Sciatic nerve (tissue), 2 donors: ENCODE data around the gene ITGA3. TPM values are rescaled to one million over a fixed set of nuclear protein-coding genes. Genes with fewer than 3 reads are reported as not detected.
A peak's percentile ranks its signal among the peaks of the same experiment; 100 is the strongest.

Source experiments
- ATAC-seq: fragments of 200-7000 bp; cut with Tn5 transposase; one replicate; pipeline ENCODE4 v1.9.1; 2020; ENCODE audit warnings: mild to moderate bottlenecking, moderate library complexity
- DNase-seq: peaks from one replicate; pipeline ENCODE4 v3.0.0-alpha.2; 2020; ENCODE audit warnings: low spot score
- intact Hi-C: fragments of 100-400 bp; cut with DNase I; formaldehyde crosslinking; loops from one replicate; pipeline ENCODE4 v1.14.2; 2022
- total RNA-seq: library from RNA; stranded (reverse); fragmentation: NEBNext Ultra II Directional; extraction: Animal tissue kit (Norgen Biotek cat#: 25700); gene quantifications from one replicate; pipeline ENCODE4 v1.2.1, GENCODE V29; 2021
- donor health status: DM: no; HTN: no; CAD: no.
- donor health status: DM: no; HTN: no; CAD: no.

The ITGA3 gene
- total RNA-seq, 1 donor from 2014 or later, result 70.1 TPM

DNA sequence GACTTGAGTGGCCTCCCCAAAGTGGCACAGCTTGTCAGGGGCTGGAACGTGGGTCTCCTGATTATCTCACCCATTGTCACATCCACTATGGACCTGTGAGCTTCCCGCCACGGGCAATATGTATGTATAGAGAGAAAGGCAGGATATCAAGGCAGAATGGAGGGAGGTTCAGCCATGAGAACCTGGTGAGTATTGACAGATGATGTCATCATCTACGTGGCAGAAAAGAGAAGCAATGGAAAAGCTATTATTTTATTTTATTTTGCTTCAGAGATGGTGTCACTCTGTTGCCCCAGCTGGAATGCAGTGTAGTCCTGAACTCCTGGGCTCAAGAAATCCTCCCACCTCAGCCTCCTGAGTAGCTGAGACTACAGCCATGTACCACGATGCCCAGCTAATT lies 25.8 kb downstream of the ITGA3 start:
- intact Hi-C loops, result no loop called here
- DNase-seq, result no peak
- no peak for ATAC-seq

DNA sequence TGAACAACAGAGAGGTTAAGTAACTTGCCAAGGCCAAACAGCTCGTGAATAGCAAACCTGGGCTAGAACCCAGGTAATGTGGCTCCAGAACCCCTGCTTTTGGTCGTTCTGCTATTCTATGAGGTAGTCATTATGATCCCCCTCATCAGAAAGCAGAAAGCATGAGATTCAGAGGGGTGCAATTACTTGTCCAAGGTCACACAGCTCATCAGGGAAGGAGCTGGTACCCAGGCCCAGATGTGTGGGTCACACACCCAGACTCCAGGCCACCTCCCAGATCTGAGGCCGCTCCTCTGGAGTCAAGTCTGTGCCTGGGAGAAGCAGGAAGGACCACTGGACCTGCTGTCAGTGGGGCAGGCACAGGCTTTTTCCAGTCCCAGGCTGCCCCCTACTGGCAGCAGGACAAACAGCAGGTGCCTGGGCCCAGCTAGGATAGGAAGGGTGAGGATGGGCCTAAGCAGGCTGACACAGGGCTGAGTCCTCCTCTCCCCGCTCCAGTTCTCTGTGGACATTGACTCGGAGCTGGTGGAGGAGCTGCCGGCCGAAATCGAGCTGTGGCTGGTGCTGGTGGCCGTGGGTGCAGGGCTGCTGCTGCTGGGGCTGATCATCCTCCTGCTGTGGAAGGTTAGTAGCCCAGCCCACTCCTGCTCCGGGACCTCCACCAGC lies 31.5 kb downstream of the ITGA3 start:
- intact Hi-C loops, result loop anchor here (5.0 kb wide), 1 partner anchor 60 kb away; no protein-coding TSS in a partner anchor
- ATAC-seq, result peak; percentile 87
- peak; percentile 86 for DNase-seq

DNA sequence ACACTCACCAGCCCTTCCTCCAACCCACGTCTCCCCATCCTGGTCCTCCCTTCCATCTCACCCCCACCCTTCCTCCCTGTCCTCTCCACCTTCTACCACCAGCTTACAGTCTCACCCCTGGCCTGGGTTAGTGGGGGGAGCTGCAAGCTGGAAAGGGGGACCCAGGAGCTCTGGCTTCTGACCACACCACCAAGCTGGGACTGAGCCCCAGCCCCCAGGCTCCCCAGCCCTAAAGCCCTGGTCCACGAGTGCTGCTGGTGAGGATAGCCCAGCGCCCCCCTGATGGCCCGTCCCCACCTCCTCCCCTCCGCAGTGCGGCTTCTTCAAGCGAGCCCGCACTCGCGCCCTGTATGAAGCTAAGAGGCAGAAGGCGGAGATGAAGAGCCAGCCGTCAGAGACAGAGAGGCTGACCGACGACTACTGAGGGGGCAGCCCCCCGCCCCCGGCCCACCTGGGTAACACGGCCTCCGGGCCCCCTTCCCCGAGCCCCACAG lies 32.0 kb downstream of the ITGA3 start:
- intact Hi-C loops, result loop anchor here (5.0 kb wide), 1 partner anchor 61 kb away; no protein-coding TSS in a partner anchor
- ATAC-seq, result peak; percentile 9
- DNase-seq, result no peak

DNA sequence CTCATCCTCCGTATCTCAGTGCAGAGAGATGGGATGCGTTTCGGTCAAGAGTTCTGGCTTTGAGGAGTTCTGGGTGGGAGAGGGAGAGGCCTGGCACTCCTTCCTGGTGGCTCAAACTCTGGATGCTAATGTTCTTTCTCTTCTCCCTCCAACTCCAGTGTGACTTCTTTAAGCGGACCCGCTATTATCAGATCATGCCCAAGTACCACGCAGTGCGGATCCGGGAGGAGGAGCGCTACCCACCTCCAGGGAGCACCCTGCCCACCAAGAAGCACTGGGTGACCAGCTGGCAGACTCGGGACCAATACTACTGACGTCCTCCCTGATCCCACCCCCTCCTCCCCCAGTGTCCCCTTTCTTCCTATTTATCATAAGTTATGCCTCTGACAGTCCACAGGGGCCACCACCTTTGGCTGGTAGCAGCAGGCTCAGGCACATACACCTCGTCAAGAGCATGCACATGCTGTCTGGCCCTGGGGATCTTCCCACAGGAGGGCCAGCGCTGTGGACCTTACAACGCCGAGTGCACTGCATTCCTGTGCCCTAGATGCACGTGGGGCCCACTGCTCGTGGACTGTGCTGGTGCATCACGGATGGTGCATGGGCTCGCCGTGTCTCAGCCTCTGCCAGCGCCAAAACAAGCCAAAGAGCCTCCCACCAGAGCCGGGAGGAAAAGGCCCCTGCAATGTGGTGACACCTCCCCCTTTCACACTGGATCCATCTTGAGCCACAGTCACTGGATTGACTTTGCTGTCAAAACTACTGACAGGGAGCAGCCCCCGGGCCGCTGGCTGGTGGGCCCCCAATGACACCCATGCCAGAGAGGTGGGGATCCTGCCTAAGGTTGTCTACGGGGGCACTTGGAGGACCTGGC lies 33.3 kb downstream of the ITGA3 start:
- no peak for DNase-seq
- intact Hi-C loops, result loop anchor here (5.0 kb wide), 1 partner anchor 62 kb away; no protein-coding TSS in a partner anchor
- no peak for ATAC-seq

DNA sequence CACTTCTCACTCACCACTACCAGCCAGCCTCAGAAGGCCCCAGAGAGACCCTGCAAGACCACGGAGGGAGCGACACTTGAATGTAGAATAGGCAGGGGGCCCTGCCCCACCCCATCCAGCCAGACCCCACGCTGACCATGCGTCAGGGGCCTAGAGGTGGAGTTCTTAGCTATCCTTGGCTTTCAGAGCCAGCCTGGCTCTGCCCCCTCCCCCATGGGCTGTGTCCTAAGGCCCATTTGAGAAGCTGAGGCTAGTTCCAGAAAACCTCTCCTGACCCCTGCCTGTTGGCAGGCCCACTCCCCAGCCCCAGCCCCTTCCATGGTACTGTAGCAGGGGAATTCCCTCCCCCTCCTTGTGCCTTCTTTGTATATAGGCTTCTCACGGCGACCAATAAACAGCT lies 34.2 kb downstream of the ITGA3 start:
- intact Hi-C loops, result loop anchor here (10.0 kb wide), 1 partner anchor 65 kb away; the partner anchor contains the start of gene PPP1R9B
- ATAC-seq (no peak), DNase-seq (no peak)

DNA sequence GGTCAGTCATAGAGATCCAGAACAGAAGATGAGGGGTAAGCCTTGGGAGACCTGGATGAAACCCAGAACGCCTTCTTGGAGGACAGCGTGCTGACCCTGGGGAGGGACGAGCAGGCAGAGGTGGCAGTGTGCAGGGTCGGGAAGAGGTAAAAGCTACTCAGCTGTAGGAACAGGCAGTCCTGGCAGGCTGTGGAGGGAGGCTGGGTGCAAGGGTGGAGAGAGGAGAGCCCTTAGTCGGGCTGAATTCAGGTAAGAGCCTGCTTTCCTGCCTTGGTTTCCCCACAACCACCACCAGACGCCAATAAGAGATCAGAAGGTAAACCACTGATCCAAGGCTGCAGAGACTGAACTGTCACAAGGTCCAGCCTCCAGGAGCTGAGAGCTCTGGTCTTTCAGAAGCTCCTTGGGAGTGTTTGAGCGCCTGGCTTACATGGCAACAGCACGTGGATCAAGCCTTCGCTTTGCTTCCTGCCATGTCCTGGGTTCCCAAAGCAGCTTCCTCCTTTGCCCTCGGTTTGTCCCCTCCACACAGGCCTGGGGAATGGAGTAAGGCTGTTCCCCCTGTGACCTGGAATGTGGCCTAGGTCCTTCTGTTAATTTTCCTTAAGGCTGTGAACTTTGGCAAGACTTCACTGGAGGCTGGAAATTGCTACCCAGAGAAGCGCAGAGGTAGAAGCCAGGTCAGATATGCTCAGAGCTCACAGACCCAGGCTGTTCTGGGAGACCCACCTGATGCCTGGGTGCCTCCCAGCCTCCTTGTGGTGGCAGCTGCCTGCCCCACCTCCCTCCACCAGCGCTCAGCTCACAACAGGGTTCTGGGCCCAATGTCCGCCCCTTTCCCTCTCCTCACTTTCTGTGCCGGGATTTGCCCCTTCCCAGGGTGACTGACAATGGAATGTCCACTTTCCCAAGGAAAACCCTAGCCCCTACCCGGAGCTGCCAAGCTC lies 35.3 kb downstream of the ITGA3 start:
- ATAC-seq (no peak), DNase-seq (no peak)
- intact Hi-C loops, result loop anchor here (10.0 kb wide), 1 partner anchor 64 kb away; the partner anchor contains the start of gene PPP1R9B

DNA sequence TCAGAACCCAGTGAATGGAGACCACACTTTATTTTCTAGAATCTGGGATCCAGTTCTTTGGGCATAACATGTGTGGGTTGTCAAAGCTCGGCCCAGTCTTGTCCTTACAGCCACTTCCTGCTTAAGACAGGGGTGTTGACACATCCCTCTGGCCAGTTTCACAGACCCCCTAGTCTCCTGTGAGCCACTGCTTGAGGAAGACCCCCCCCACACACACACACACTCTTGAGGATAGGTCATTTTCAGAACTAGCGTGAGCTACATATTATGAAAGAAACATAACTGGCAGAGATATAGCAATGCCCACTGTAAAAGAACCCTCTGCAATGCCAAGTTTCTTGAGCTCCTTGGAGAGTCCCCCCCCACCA lies 36.0 kb downstream of the ITGA3 start:
- intact Hi-C loops, result loop anchor here (10.0 kb wide), 1 partner anchor 63 kb away; the partner anchor contains the start of gene PPP1R9B
- ATAC-seq (no peak), DNase-seq (no peak)

DNA sequence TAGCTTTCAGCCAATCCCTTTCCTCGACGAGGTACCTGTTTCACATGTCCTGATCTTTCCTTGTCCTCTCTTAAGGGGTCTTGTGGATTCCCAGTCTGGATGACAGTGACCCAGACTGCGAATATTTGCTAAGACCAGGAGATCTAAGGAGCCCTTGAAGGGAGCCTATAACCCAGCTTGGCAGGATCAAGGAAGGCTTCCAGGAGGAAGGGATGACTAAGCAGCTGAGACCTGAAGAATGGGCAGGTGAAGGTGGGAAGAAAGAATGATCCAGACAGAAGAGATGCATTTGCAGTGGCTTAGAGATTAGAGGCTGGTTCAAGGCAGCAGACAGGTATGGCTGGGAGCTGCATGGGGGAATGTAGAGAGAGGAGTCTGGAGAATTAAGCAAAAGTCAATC lies 37.3 kb downstream of the ITGA3 start:
- no peak for ATAC-seq
- DNase-seq, result no peak
- intact Hi-C loops, result loop anchor here (10.0 kb wide), 1 partner anchor 62 kb away; the partner anchor contains the start of gene PPP1R9B

DNA sequence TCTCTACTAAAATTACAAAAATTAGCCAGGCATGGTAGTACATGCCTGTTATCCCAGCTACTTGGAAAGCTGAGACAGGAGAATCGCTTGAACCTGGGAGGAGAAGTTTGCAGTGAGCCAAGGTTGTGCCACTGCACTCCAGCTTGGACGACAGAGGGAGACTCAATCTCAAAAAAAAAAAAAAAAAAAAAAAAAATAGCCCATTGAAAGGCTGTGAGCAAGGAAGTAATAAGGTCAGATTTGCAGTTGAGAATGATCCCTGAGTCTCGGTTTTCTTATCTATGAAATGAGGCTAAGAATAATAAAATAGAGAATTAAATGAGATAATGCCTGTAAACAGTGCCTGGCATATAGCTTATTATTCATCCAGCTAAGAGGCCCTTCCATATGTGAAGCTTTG lies 37.9 kb downstream of the ITGA3 start:
- intact Hi-C loops, result loop anchor here (10.0 kb wide), 1 partner anchor 61 kb away; the partner anchor contains the start of gene PPP1R9B
- DNase-seq (no peak), ATAC-seq (no peak)

DNA sequence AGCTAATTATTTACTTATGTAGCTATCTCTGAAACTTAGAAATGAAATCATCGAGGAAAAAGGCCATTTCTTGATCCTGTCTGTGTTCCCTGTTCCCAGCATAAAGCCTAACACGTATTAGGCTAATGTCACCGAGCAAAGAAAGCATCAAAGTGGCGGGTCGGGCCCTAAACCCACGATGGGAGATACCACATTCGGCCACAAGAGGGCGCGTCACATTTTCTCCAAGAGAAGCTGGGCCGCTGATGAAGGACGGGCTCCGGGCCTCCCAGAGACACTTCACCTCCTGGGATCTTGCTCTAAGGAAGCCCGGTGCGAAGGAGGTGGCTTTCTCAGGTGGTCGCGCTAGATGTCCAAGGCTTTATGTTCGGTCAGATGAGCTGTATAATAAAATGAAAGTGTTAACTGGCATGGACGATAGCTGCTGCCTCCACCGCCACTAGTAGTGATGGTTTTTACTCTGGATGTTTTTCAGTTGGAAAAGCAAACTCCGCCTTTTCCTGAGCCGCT lies 38.4 kb downstream of the ITGA3 start:
- DNase-seq, result peak; percentile 96
- peak; percentile 86 for ATAC-seq
- intact Hi-C loops, result loop anchor here (10.0 kb wide), 1 partner anchor 61 kb away; the partner anchor contains the start of gene PPP1R9B

DNA sequence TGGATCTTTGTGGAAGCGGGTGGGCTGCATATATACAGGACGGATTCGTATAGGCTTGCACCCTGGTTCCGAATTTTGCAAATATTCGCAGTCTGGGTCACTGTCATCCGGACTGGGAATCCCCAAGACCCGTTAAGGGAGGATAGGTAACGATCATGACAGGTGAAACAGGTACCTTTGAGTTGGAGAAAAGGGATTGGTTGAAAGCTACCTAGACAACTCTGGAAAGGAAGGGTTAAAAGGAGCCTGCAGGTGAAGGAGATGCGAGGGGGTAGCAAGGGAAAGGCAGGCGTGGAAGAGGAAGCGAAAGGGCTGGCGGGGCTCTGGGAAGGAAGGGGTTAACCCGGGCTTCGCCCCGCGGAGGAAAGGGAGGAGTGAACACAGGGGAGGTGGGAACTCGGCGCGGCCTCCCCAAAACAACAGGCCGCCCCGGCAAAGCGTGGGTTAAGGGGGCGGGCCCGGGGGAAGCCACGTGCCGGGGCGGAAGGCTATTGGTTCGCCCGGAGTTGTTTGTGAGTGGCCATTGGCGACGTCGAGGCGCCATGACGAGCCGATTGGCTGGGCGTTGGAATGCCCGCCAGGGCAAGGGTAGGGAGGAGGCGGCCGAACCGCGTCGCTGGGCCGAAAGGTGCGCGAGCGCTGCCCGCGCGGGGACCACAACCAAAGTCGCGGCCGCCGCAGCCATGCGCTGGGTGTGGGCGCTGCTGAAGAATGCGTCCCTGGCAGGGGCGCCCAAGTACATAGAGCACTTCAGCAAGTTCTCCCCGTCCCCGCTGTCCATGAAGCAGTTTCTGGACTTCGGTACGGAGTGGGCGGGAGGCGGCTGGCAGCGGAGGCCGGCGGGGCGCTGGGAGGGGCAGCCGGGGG lies 39.1 kb downstream of the ITGA3 start, which contains the start of gene PDK2:
Gene PDK2, plus strand, starts transcription at position 599 of the 867 bp plus-strand sequence. Its CDS starts 85 bp downstream, at position 684.
- intact Hi-C loops, result loop anchor here (10.0 kb wide), 1 partner anchor 60 kb away; the partner anchor contains the start of gene PPP1R9B
- DNase-seq (peak; percentile 97), ATAC-seq (peak; percentile 98)

DNA sequence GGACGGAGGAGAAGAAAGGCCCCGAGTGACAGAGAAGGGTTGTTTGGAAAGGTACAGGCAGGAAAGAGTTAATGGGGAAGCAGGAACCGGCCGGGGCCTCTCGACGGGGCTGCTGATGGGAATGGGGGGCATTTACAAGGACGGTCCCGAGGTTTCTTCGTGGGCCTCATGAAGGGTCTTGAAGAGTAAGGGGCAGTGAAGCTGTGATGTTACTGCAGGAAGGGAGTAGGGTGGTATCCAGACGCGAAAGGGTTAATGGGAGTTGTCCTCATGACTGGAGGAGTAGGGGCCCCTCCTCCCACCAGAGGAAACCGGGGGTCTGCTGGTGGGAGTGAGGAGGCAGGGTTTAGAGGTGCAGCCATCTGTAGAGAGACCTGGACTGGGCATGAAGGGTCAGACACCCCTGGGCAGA lies 39.7 kb downstream of the ITGA3 start:
- DNase-seq (no peak), ATAC-seq (no peak)
- intact Hi-C loops, result loop anchor here (10.0 kb wide), 1 partner anchor 59 kb away; the partner anchor contains the start of gene PPP1R9B

DNA sequence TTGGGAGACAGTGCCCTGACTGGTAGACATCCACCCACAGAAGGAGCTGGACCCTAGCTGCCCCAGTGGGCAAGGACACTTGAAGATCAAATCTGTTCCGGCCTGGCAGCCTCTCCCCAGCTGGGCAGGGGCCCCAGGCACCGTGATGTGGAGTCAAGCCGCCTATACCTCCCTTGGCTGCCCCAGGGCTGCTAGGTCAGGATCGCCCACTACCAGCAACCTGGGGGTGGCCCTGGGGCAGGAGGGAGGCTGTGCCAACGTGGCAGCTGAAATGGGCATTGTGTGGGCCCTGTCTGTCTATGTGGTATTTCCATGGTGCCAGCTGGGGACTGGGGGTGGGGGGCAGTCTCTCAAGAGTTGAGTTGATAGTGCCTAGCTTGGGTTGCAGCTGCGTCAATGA lies 40.2 kb downstream of the ITGA3 start:
- ATAC-seq (no peak), DNase-seq (peak; percentile 60)
- intact Hi-C loops, result loop anchor here (10.0 kb wide), 1 partner anchor 59 kb away; the partner anchor contains the start of gene PPP1R9B

DNA sequence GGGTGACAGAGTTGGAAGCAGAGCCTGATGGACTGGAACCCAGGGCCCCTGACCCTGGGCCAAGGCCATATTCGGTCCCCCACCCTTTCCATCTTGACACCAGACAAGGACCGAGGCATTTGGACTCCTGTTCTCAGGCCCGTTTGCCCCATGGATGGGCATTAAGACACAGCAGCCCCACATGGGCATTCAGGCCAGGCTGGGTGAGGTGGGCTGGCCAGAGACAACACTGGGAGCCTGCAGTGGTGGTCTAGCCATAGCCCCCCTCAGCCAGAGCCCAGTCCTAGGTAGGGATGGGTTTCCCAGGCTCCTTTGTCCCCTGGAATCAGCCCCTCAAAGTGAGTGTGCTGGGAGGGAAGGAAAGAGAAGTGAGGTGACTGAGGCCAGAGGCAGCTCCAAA lies 40.8 kb downstream of the ITGA3 start:
- intact Hi-C loops, result loop anchor here (10.0 kb wide), 1 partner anchor 58 kb away; the partner anchor contains the start of gene PPP1R9B
- ATAC-seq (no peak), DNase-seq (no peak)

DNA sequence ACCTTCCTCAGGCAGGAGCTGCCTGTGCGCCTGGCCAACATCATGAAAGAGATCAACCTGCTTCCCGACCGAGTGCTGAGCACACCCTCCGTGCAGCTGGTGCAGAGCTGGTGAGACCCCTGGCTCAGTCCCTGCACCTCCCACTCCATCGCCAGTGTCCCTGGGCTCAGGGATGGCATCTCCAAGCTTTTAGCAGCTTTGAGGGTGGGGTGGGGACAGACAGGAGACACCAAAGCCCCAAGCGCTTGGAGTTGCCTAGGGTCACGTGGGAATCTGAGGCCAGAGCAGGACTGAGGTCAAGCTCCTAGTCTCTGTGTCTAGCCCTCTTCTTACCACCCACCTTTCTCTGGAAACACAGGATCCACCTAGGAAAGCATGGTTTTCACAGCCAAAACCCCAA lies 41.5 kb downstream of the ITGA3 start:
- intact Hi-C loops, result loop anchor here (10.0 kb wide), 1 partner anchor 57 kb away; the partner anchor contains the start of gene PPP1R9B
- ATAC-seq, result no peak
- no peak for DNase-seq

DNA sequence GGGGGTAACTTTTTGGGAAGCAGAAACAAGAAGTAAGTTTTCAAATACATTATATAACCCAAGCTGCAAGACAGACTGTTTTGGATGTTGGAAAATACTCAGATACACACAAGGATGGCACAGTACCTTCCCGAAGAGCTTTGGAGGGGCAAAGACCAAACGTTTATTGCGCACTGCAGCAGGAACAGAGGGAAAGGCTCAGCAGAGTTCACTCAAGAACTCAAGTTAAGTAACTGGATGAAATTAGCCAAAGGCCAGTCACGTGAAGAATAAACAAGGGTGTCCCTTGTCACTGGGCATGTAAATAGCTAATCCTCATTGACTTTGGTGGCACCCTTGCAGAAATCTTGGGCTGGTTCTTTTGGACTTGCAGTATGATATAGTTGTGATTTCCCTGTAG lies 42.0 kb downstream of the ITGA3 start:
- intact Hi-C loops, result loop anchor here (10.0 kb wide), 1 partner anchor 57 kb away; the partner anchor contains the start of gene PPP1R9B
- no peak for ATAC-seq
- no peak for DNase-seq

DNA sequence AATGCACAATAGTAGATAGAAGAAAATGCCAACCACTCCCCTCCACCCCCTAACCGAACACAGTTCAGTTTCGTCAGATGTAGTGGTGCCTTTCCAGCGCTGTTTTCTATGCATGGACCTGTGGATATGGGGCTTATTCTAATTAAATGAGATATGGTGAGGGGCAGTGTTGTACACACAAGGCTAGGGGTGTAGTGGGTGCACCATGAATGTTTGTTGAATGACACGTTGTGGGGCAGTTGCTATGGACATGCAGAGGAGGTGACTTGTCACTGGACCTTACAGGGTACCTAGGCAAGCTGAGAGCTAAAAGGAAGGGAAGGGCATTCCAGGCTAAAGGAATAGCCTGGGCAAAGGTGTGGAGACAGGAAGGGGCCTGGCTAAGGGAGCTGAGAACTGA lies 42.7 kb downstream of the ITGA3 start:
- intact Hi-C loops, result loop anchor here (10.0 kb wide), 1 partner anchor 56 kb away; the partner anchor contains the start of gene PPP1R9B
- DNase-seq (no peak), ATAC-seq (no peak)
